Measurements from ENCODE around the gene IRF2BP2.

The IRF2BP2 gene

DNA sequence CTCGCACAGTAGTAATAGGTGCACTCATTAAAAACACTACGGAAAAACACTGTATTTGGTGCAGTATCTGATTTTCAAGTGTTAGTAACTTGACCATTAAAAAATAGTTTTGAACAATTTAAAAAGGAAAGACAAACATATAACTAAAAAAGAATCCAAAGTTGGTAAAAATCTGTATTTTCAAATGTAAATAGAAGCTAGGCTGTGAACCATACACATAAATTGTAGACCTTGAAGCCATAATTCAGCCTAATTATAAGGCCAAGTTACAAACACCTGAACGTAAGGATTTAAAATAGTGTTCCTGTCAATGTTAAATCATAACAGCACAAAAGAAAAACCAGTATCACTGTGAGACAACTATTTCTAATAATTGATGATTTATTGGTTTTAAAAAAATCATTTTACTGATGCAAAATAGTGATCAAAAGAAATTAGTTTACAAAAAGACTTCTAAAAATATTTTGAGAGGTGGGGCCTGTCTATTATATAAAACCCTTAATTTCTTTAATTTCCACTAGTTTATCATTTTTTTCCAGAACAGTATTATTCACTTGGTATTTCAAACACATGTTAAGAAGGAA, 4.5 kb downstream of the IRF2BP2 start:
- H3K4me2 ChIP-seq (ENCODE audit: low read depth, low read length, poor library complexity, severe bottlenecking) = peak overlapping the region; percentile 100
- H3K36me3 ChIP-seq (ENCODE audit: low read length) = peaks cover 10% of the 10 kb centered on the region; the same call in 1 of the 2 replicates
- no peaks in the 10 kb centered on the region for H3K27me3 ChIP-seq (ENCODE audit: low read length)
- H3K9me3 ChIP-seq (ENCODE audit: insufficient read depth, low read length) = no peaks in the 10 kb centered on the region
- H2AFZ ChIP-seq (ENCODE audit: low read depth, low read length, severe bottlenecking) = no peak overlapping the region
- H3K4me3 ChIP-seq (ENCODE audit: insufficient read depth, low read length, poor library complexity, severe bottlenecking) = peak overlapping the region; percentile 48
- peaks cover 6% of the 10 kb centered on the region; the same call in 1 of the 2 replicates for H4K20me1 ChIP-seq (ENCODE audit: low read depth, low read length)
- peaks cover 71% of the 10 kb centered on the region for H3F3A ChIP-seq (ENCODE audit: insufficient read depth)
- no peaks in the 10 kb centered on the region for H3K9me2 ChIP-seq (replicated peaks; ENCODE audit: insufficient read depth, low read length)
- H3K79me2 ChIP-seq (ENCODE audit: insufficient read depth, low read length) = peaks cover 58% of the 10 kb centered on the region
- H3K27ac ChIP-seq (ENCODE audit: low read depth, low read length) = peak overlapping the region; percentile 85
- H3K9ac ChIP-seq (ENCODE audit: low read length) = peak overlapping the region; percentile 73
- TF ChIP-seq EZH2phosphoT487 (conservative IDR thresholded peaks at IDR 0.05; ENCODE audit: low read length) = no peak
- TF ChIP-seq, protein P1, sequence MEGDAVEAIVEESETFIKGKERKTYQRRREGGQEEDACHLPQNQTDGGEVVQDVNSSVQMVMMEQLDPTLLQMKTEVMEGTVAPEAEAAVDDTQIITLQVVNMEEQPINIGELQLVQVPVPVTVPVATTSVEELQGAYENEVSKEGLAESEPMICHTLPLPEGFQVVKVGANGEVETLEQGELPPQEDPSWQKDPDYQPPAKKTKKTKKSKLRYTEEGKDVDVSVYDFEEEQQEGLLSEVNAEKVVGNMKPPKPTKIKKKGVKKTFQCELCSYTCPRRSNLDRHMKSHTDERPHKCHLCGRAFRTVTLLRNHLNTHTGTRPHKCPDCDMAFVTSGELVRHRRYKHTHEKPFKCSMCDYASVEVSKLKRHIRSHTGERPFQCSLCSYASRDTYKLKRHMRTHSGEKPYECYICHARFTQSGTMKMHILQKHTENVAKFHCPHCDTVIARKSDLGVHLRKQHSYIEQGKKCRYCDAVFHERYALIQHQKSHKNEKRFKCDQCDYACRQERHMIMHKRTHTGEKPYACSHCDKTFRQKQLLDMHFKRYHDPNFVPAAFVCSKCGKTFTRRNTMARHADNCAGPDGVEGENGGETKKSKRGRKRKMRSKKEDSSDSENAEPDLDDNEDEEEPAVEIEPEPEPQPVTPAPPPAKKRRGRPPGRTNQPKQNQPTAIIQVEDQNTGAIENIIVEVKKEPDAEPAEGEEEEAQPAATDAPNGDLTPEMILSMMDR (IDR thresholded peaks at IDR 0.05; ENCODE audit: insufficient read depth, low read length, poor library complexity, severe bottlenecking) = no peak

DNA sequence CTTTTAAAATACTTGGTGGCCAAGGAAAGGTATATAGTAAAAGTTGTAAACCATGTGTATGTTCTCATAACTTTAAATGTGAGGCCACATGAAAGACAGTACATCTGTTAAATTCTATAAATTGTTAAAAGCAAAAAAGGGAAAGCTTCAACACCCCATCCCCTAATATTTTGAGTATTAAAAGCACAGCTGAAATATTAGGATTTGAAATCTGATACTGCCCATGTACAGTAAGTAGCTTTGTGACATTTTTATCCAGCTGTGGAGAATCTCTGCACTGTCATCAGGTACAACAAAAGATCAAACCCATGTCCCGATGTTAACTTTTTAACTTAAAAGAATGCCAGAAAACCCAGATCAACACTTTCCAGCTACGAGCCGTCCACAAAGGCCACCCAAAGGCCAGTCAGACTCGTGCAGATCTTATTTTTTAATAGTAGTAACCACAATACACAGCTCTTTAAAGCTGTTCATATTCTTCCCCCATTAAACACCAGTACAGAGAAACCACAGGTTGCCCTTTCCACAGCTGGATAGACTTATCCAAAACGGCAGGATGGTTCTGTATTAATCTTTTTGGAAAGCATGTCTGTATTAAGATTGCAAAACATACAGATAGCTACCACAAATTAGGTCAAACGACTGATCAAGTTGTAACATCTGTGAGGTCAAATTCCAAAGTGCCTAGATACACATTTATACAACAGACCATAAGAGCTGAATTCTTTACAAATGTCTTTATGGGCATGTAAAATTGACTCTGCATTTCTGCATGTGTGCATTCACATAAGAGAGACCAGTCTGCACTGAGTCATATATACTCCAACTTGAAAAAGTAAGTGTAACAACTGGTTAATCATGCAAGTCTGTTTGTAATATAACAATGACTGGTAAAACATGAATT, 5.2 kb downstream of the IRF2BP2 start:
- H2AFZ ChIP-seq (ENCODE audit: low read depth, low read length, severe bottlenecking) = no peak overlapping the region
- no peaks in the 10 kb centered on the region for H3K27me3 ChIP-seq (ENCODE audit: low read length)
- H3F3A ChIP-seq (ENCODE audit: insufficient read depth) = peaks cover 76% of the 10 kb centered on the region
- H3K9ac ChIP-seq (ENCODE audit: low read length) = peak overlapping the region; percentile 73
- peaks cover 6% of the 10 kb centered on the region; the same call in 1 of the 2 replicates for H4K20me1 ChIP-seq (ENCODE audit: low read depth, low read length)
- peaks cover 10% of the 10 kb centered on the region; the same call in 1 of the 2 replicates for H3K36me3 ChIP-seq (ENCODE audit: low read length)
- peak overlapping the region; percentile 100 for H3K4me2 ChIP-seq (ENCODE audit: low read depth, low read length, poor library complexity, severe bottlenecking)
- peak overlapping the region; percentile 85 for H3K27ac ChIP-seq (ENCODE audit: low read depth, low read length)
- H3K4me3 ChIP-seq (ENCODE audit: insufficient read depth, low read length, poor library complexity, severe bottlenecking) = peak overlapping the region; percentile 48
- peaks cover 58% of the 10 kb centered on the region for H3K79me2 ChIP-seq (ENCODE audit: insufficient read depth, low read length)
- TF ChIP-seq EZH2phosphoT487 (conservative IDR thresholded peaks at IDR 0.05; ENCODE audit: low read length) = no peak
- TF ChIP-seq, protein P1 (IDR thresholded peaks at IDR 0.05; ENCODE audit: insufficient read depth, low read length, poor library complexity, severe bottlenecking) = no peak
- no peaks in the 10 kb centered on the region for H3K9me3 ChIP-seq (ENCODE audit: insufficient read depth, low read length)
- no peaks in the 10 kb centered on the region for H3K9me2 ChIP-seq (replicated peaks; ENCODE audit: insufficient read depth, low read length)

DNA sequence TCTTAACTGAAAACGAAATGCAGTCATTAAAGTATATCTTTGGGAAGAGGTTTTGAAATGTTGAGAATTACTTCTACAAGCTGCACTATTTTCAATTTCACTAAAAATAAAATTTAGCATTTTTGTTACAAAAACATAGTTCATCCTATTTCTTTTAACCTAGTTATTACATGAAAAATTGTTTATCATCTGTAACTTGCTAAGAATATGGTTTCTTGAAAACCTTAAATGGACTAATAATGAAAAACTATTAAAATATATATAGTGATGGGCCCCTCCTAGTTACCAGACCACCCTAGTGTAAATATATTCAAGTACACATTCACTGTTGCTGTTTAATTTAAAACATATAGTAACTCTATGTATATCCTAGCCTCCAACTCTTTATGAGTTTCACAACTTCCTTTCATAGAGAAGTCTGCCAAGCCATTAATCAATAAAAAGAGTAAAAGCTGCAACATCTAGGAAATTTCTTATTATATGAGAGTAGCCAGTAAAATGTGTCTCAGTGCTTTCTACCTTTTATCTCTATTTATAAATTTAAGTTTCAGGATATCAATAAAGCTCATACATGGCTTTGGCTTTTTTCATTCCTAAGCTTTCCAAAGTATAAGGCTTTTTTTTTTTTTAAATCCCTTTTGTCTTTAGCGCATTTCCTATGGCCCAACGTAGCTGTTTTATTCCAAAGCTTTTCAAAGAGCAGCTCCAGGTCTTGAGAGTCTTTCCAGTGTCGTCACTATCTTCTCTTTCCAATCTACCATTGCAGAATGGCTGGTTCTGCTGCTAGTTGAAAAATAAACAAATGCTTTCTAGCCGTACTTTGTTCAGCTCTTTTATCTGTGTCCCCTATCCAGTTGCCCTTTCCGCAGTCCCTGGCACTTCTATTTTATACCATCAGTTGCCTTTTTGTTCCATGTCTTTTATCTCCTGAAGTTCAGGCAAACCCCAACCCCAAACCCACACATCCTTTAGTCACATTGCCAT, 6.5 kb downstream of the IRF2BP2 start:
- peaks cover 10% of the 10 kb centered on the region; the same call in 1 of the 2 replicates for H3K36me3 ChIP-seq (ENCODE audit: low read length)
- H3F3A ChIP-seq (ENCODE audit: insufficient read depth) = peaks cover 88% of the 10 kb centered on the region
- no peaks in the 10 kb centered on the region for H3K9me2 ChIP-seq (replicated peaks; ENCODE audit: insufficient read depth, low read length)
- H3K27ac ChIP-seq (ENCODE audit: low read depth, low read length) = peak overlapping the region; percentile 93
- no peak overlapping the region for H3K4me3 ChIP-seq (ENCODE audit: insufficient read depth, low read length, poor library complexity, severe bottlenecking)
- H3K27me3 ChIP-seq (ENCODE audit: low read length) = no peaks in the 10 kb centered on the region
- no peak overlapping the region; the same call in 1 of the 2 replicates for H3K9ac ChIP-seq (ENCODE audit: low read length)
- peaks cover 58% of the 10 kb centered on the region for H3K79me2 ChIP-seq (ENCODE audit: insufficient read depth, low read length)
- TF ChIP-seq, protein P1 (IDR thresholded peaks at IDR 0.05; ENCODE audit: insufficient read depth, low read length, poor library complexity, severe bottlenecking) = no peak
- TF ChIP-seq EZH2phosphoT487 (conservative IDR thresholded peaks at IDR 0.05; ENCODE audit: low read length) = no peak
- no peaks in the 10 kb centered on the region for H3K9me3 ChIP-seq (ENCODE audit: insufficient read depth, low read length)
- peaks cover 6% of the 10 kb centered on the region; the same call in 1 of the 2 replicates for H4K20me1 ChIP-seq (ENCODE audit: low read depth, low read length)
- no peak overlapping the region for H2AFZ ChIP-seq (ENCODE audit: low read depth, low read length, severe bottlenecking)
- peak overlapping the region; percentile 100 for H3K4me2 ChIP-seq (ENCODE audit: low read depth, low read length, poor library complexity, severe bottlenecking)
